Endothelial cell (in vitro differentiated cells): ENCODE data around the gene IRX3. TPM values are rescaled to one million over a fixed set of nuclear protein-coding genes. Genes with fewer than 3 reads are reported as not detected.

Experiments
- DNase-seq: peaks from one replicate; pipeline ENCODE4 v3.0.0; 2021; ENCODE audit warnings: low spot score
- H3K27ac Mint-ChIP-seq: one replicate; pipeline ENCODE4 v1.8.0; 2021; ENCODE audit warnings: mixed read lengths, inconsistent platforms; ENCODE audit not compliant: unreplicated experiment
- H3K27me3 Mint-ChIP-seq: one replicate; pipeline ENCODE4 v1.8.0; 2021; ENCODE audit warnings: mild to moderate bottlenecking, moderate library complexity, mixed read lengths, inconsistent platforms; ENCODE audit not compliant: unreplicated experiment
- H3K36me3 Mint-ChIP-seq: one replicate; pipeline ENCODE4 v1.8.0; 2021; ENCODE audit warnings: mild to moderate bottlenecking, low read depth, mixed read lengths, inconsistent platforms; ENCODE audit not compliant: unreplicated experiment
- H3K4me1 Mint-ChIP-seq: one replicate; pipeline ENCODE4 v1.8.0; 2021; ENCODE audit warnings: mild to moderate bottlenecking, mixed read lengths, inconsistent platforms; ENCODE audit not compliant: unreplicated experiment
- H3K4me3 Mint-ChIP-seq: one replicate; pipeline ENCODE4 v1.8.0; 2021; ENCODE audit warnings: mild to moderate bottlenecking, mixed read lengths, inconsistent platforms; ENCODE audit not compliant: unreplicated experiment
- H3K9me3 Mint-ChIP-seq: one replicate; pipeline ENCODE4 v1.8.0; 2021; ENCODE audit warnings: mixed read lengths, inconsistent platforms; ENCODE audit not compliant: unreplicated experiment
- CTCF ChIP-seq: fragments of 200-600 bp; sonication (generic); IDR thresholded peaks from one replicate; pipeline ENCODE4 v1.5.0; 2021; ENCODE audit warnings: antibody characterized with exemption; ENCODE audit not compliant: unreplicated experiment
- total RNA-seq: library from RNA; stranded (reverse); fragmentation: NEBNext Ultra II Directional; extraction: Animal tissue kit (Norgen Biotek cat#: 25700); gene quantifications from one replicate; pipeline ENCODE4 v1.2.1, GENCODE V29; 2021; ENCODE audit not compliant: unreplicated experiment

IRX3 gene
- total RNA-seq, 1 donor from 2014 or later, result 30.5 TPM

DNA sequence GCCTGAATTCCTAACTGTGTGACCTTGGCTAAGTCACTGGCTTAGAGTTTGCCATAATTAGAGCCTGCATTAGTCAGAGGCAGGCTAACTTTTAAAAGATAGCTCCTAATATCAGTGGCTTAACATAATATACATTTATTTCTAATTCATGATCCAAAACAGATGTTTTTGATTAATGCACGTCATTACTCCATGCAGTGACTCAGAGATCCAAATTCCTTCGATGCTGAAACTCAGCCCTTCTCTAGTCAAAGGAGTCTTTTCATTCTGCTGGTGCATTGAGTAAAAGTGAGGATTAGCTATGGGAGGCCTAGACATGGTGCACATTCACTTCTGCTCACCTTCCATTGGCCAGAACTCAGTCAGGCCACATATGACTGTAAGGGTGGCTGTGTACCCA lies 49.8 kb downstream of the IRX3 start:
- Mint-ChIP-seq H3K27ac (no peak overlapping the region), H3K27me3 (no peaks in the 10 kb centered on the region), H3K36me3 (no peaks in the 10 kb centered on the region), H3K9me3 (no peaks in the 10 kb centered on the region), H3K4me3 (no peak overlapping the region), H3K4me1 (peaks cover 4% of the 10 kb centered on the region)
- TF ChIP-seq CTCF, result no peak
- no peak for DNase-seq

DNA sequence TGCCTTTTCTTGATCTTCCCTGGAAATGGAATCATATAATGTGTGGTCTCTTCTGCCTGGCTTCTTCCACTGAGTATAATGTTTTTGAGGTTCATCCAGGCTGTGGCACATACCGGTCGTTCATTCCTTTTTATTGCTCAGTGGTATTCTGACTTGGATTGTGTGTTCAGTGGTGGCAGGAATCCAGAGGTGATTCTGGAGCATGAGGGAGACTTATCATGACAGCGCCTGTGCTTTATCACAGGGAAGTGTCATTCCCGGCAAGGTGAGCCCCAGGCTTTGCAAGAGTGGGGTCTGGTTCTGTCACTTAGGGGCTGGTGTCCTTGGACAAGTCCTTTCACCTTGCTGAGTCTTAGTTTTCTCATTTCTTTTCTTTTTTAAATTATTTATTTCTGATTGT lies 53.0 kb downstream of the IRX3 start:
- Mint-ChIP-seq H3K4me1 (no peaks in the 10 kb centered on the region), H3K27me3 (no peaks in the 10 kb centered on the region), H3K4me3 (no peak overlapping the region), H3K9me3 (no peaks in the 10 kb centered on the region), H3K27ac (no peak overlapping the region), H3K36me3 (no peaks in the 10 kb centered on the region)
- no peak for DNase-seq
- TF ChIP-seq CTCF, result no peak
